Breast epithelium (tissue), 3 donors: ENCODE results near the gene THADA.

ENCODE experiments used
- CTCF ChIP-seq, 3 donors: fragments of 450-650 bp; IDR thresholded peaks; one replicate each; pipeline ENCODE4 v1.5.1; 2016 to 2017; ENCODE audit warnings: antibody characterized with exemption in 3 of 3, mild to moderate bottlenecking in 3 of 3, moderate library complexity in 3 of 3
- POLR2A ChIP-seq: fragments of 450-650 bp; IDR thresholded peaks from one replicate; pipeline ENCODE4 v1.6.1; 2016; ENCODE audit warnings: antibody characterized with exemption, mild to moderate bottlenecking, moderate library complexity
- POLR2AphosphoS5 ChIP-seq, 3 donors: sonication (generic); formaldehyde crosslinking; IDR thresholded peaks; one replicate each; pipeline ENCODE4 v1.6.1; 2017; ENCODE audit warnings: antibody characterized with exemption in 3 of 3

DNA sequence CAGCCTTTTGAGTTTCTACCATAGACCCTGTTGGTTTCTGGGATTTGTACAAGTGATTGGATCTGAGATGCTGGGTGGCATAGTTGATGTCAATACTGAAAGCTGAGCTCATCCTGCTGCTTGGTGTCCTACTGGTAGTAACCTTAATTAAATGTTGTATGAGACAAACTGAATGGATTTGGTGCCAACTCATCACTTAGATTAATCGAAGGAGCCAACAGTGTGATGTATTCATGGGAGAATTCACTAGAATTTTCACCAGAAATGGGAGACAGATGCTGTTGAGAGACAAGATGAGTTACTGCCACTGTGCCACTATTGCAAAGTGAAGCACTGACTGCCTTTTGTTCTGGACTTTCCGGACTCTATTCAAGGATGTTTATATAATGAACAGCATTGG is 158.5 kb downstream of the THADA start:
- TF ChIP-seq POLR2A, result no peak
- TF ChIP-seq CTCF (IDR thresholded peaks at IDR 0.05), result no peak
- no peak for TF ChIP-seq POLR2AphosphoS5 (IDR thresholded peaks at IDR 0.05)
